ENCODE data around the gene NCSTN. TPM values are rescaled to one million over a fixed set of nuclear protein-coding genes. Genes with fewer than 3 reads are reported as not detected.

Gene NCSTN
- total and polyA plus RNA-seq, 9 of the 15 experiments (the other 6 are each of a cell fraction or from before 2014, with no cell fraction given), result 21.3 to 91.1 (median 57.9) TPM

DNA sequence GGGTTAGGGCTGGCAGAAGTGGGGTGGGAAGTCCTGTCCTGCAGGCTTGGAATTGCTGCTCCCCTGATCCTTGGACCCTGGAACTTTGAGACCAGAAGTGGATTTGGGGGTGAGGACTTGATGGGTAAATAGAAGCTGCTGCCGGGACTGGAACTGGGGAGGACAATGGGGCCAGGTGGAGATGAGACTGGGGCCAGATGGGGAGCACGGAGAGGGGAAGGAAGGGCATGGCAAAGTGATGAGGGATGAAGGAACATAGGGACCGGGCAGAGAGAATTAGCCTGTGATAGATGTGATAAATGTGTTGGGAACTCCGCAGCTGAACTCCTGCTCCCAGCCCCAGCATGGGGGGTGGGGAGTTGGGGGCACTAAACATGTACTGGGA lies 24.3 kb downstream of the NCSTN start:
- no TSS peak for BruUV-seq (replicated peaks)
- CTCF ChIA-PET (ENCODE audit: low intra/inter-chr PET ratio), result no interaction called here
- WGBS (ENCODE audit: insufficient coverage, low coverage, missing lambda C conversion rate), result 9% methylated on average over 4 of the region's 4 CpGs
- Histone ChIP-seq H3K4me1 (replicated peaks in 1 of 2; ENCODE audit: control insufficient read depth in 2 of 2, insufficient read depth in 2 of 2, low read length in 2 of 2) (peaks cover 29 to 40% of the 10 kb centered on the region in 2 experiments), H3K4me3 (peak overlapping the region; percentile 21; the same call in 1 of the 2 replicates), H3K79me2 (ENCODE audit: control insufficient read depth, insufficient read depth, low read length) (no peaks in the 10 kb centered on the region), H3K36me3 (ENCODE audit: control insufficient read depth, insufficient read depth, low read length) (no peaks in the 10 kb centered on the region), H3K27me3 (ENCODE audit: control insufficient read depth in 2 of 2, insufficient read depth in 2 of 2, low read length in 2 of 2) (no peaks in the 10 kb centered on the region), H4K20me1 (replicated peaks; ENCODE audit: control insufficient read depth, insufficient read depth, low read length) (no peaks in the 10 kb centered on the region; the same call in 1 of the 2 replicates), H3K27ac (ENCODE audit: extremely low read depth, low read depth, low read length) (peak overlapping the region; percentile 44; the same call in 2 of the 3 replicates), H3K9me3 (replicated peaks; ENCODE audit: control insufficient read depth, insufficient read depth, low read depth, low read length) (no peaks in the 10 kb centered on the region), H3K9me1 (ENCODE audit: control insufficient read depth, insufficient read depth, low read length) (no peaks in the 10 kb centered on the region), H3K4me2 (ENCODE audit: insufficient read depth, low read length) (peak overlapping the region; percentile 69), H2AFZ (ENCODE audit: low read depth, low read length) (peak overlapping the region; percentile 37), H3K9ac (ENCODE audit: insufficient read depth in 1 of 2, low read depth in 2 of 2, low read length in 2 of 2) (peak overlapping the region; percentile 16 to 80; a peak in 2 of 4 replicates)
- DNase-seq (ENCODE audit: extremely low read depth in 1 of 4, low spot score in 3 of 4), result no peak
- in situ Hi-C loops (cut with MboI), result no loop called here
- TF ChIP-seq ZNF324 (CRISPR knock-in tag; IDR thresholded peaks at IDR 0.05) (no peak), ZNF263 (CRISPR knock-in tag; IDR thresholded peaks at IDR 0.05; ENCODE audit: borderline replicate concordance) (peak; percentile 91), TCFL5 (CRISPR knock-in tag; conservative IDR thresholded peaks at IDR 0.05) (no peak), FUS (optimal IDR thresholded peaks at IDR 0.05; ENCODE audit: low read depth, low read length) (no peak), SPI1 (IDR thresholded peaks at IDR 0.05; ENCODE audit: borderline replicate concordance, low read depth, low read length) (no peak), GATA2 (CRISPR knock-in tag; IDR thresholded peaks at IDR 0.05) (no peak), ZNF431 (CRISPR knock-in tag; IDR thresholded peaks at IDR 0.05) (peak; percentile 2; the same call in 1 of the 2 replicates), SP1 (CRISPR knock-in tag; IDR thresholded peaks at IDR 0.05) (0 out of 2 replicates have a peak, but pooled peaks have one; percentile 44)
- TF ChIP-seq, protein P1, sequence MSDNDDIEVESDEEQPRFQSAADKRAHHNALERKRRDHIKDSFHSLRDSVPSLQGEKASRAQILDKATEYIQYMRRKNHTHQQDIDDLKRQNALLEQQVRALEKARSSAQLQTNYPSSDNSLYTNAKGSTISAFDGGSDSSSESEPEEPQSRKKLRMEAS (CRISPR knock-in tag; IDR thresholded peaks at IDR 0.05), result no peak
- TF ChIP-seq, protein P2, sequence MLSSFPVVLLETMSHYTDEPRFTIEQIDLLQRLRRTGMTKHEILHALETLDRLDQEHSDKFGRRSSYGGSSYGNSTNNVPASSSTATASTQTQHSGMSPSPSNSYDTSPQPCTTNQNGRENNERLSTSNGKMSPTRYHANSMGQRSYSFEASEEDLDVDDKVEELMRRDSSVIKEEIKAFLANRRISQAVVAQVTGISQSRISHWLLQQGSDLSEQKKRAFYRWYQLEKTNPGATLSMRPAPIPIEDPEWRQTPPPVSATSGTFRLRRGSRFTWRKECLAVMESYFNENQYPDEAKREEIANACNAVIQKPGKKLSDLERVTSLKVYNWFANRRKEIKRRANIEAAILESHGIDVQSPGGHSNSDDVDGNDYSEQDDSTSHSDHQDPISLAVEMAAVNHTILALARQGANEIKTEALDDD (IDR thresholded peaks at IDR 0.05), result no peak
- TF ChIP-seq, protein P3, sequence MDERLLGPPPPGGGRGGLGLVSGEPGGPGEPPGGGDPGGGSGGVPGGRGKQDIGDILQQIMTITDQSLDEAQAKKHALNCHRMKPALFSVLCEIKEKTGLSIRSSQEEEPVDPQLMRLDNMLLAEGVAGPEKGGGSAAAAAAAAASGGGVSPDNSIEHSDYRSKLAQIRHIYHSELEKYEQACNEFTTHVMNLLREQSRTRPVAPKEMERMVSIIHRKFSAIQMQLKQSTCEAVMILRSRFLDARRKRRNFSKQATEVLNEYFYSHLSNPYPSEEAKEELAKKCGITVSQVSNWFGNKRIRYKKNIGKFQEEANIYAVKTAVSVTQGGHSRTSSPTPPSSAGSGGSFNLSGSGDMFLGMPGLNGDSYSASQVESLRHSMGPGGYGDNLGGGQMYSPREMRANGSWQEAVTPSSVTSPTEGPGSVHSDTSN (CRISPR knock-in tag; IDR thresholded peaks at IDR 0.05; ENCODE audit: low read depth), result no peak
- TF ChIP-seq, protein P3 (tag; conservative IDR thresholded peaks at IDR 0.05; ENCODE audit: low read depth), result 0 out of 2 replicates have a peak, but pooled peaks have one; percentile 8
- TF ChIP-seq, protein P4, sequence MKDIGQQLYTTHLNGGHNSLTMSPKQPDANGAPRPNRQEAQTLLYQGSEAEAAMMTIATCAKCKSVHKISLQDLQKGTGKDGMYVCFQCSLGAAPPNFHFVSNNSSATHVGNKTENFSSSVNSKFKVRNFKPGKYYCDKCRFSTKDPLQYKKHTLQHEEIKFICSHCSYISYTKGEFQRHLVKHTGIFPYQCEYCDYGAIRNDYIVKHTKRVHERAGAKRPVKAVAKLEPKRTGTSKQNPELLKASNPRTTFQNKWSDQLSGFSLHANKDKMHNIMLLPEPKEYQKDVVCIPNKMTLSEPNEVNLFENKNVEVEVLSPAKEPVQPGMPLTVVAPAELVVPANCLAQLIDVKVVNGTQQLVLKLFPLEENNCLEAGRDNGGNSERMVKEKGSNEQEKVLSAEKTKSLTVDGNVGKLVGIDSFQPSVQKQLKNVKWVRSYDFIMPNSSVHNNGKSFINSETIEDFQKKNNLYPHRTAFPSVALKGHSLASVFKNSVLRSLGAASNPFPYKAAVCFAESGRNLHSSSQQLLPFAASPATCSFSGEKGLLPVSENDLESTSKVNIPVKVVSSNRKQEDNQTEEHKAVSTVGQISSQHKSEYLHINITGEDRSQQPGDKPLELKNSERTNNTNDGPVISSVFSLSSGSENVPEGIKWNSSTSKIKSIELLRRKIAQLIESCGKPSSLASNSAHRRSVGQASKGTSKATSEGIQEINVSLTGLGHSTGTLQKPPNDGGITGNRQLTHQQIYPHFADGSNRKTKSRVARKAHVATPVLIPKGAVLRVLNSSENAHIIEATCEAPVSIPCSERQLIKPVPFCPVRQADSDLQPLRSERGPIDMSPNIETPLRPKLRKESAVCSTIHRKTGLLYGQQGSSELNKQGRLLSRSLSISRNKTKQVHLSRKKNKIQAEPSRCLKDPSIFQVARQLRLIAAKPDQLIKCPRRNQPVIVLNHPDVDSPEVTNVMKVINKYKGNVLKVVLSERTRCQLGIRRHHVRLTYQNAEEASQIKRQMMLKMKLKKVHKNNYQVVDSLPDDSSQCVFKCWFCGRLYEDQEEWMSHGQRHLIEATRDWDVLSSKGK (CRISPR knock-in tag; IDR thresholded peaks at IDR 0.05), result no peak
- FAIRE-seq, result no peak
- ATAC-seq, result peak; percentile 4; the same call in 2 of the 3 replicates
- POLR2A ChIA-PET, result interaction anchor here (0.6 to 1.8 kb wide), 8 partner anchors 9 to 149 kb away, joined by 3 to 21 read pairs (median 6); partner anchors contain the start of gene PEX19
- intact Hi-C loops (cut with micrococcal nuclease), result no loop called here
